HEK293 (cell line): ENCODE measurements around the gene PROX1.

Source experiments
- CTCF ChIA-PET: fragments of 350-600 bp; formaldehyde crosslinking; extraction: SDS; loops from one replicate; lab custom pipeline; 2021; ENCODE audit warnings: antibody characterized with exemption; lab: Yijun Ruan, JAX
- POLR2A ChIA-PET: fragments of 300-600 bp; formaldehyde crosslinking; extraction: SDS; loops from one replicate; lab custom pipeline; 2020; ENCODE audit warnings: antibody characterized with exemption, inconsistent platforms; lab: Yijun Ruan, JAX
- H3K27ac ChIP-seq: fragments of 200-500 bp; sonication (Bioruptor generic); 2 replicates; pipeline ENCODE4 v1.5.1; 2014; ENCODE audit warnings: low read depth, low read length, control low read depth, inconsistent platforms; ENCODE audit errors: extremely low read depth
- H3K36me3 ChIP-seq, 2 experiments: fragments of 200-500 bp in 1 of 2; sonication (Bioruptor generic) in 1 of 2; 1 replicate in 1 of 2; 2 replicates in 1 of 2; pipeline ENCODE4 v1.5.1; 2014 to 2017; ENCODE audit warnings: inconsistent platforms in 2 of 2, low read length in 2 of 2; ENCODE audit not compliant: control insufficient read depth in 2 of 2, insufficient read depth in 1 of 2
- H3K4me1 ChIP-seq: fragments of 200-500 bp; sonication (Bioruptor generic); 2 replicates; pipeline ENCODE4 v1.5.1; 2014; ENCODE audit warnings: mild to moderate bottlenecking, low read length, inconsistent platforms; ENCODE audit not compliant: control insufficient read depth, insufficient read depth
- H3K4me3 ChIP-seq: 2 replicates; pipeline ENCODE4 v1.5.1; 2011; ENCODE audit warnings: low read depth, mild to moderate bottlenecking, control low read depth, low read length, moderate library complexity
- H3K9me3 ChIP-seq: fragments of 200-500 bp; sonication (Bioruptor generic); 2 replicates; pipeline ENCODE4 v1.5.1; 2014; ENCODE audit warnings: low read depth, low read length, inconsistent platforms; ENCODE audit not compliant: control insufficient read depth, insufficient read depth
- EGR2 ChIP-seq: fragments of 450-650 bp; formaldehyde crosslinking; IDR thresholded peaks from 2 replicates; pipeline ENCODE4 v1.5.1; 2016; ENCODE audit warnings: low read depth, missing biosample characterization, missing genetic modification characterization
- HOXD13 ChIP-seq: sonication (generic); formaldehyde crosslinking; IDR thresholded peaks from 2 replicates; pipeline ENCODE4 v1.8.0; 2022; ENCODE audit warnings: missing genetic modification reagents, borderline replicate concordance
- KLF10 ChIP-seq: fragments of 450-650 bp; IDR thresholded peaks from 2 replicates; pipeline ENCODE4 v1.5.1; 2018; ENCODE audit warnings: missing biosample characterization, mild to moderate bottlenecking, missing genetic modification characterization
- ZFP3 ChIP-seq: fragments of 450-650 bp; formaldehyde crosslinking; IDR thresholded peaks from 2 replicates; pipeline ENCODE4 v1.5.1; 2016; ENCODE audit warnings: low read depth, missing biosample characterization, missing genetic modification characterization
- ZNF169 ChIP-seq: fragments of 450-650 bp; formaldehyde crosslinking; IDR thresholded peaks from 2 replicates; pipeline ENCODE4 v1.5.1; 2016; ENCODE audit warnings: missing biosample characterization, missing genetic modification characterization
- ZNF223 ChIP-seq: fragments of 450-650 bp; formaldehyde crosslinking; IDR thresholded peaks from 2 replicates; pipeline ENCODE4 v1.5.1; 2016; ENCODE audit warnings: missing biosample characterization, missing genetic modification characterization
- ZNF239 ChIP-seq: fragments of 450-650 bp; formaldehyde crosslinking; IDR thresholded peaks from 2 replicates; pipeline ENCODE4 v1.5.1; 2016; ENCODE audit warnings: missing biosample characterization, missing genetic modification characterization
- ZNF248 ChIP-seq: fragments of 450-650 bp; formaldehyde crosslinking; IDR thresholded peaks from 2 replicates; pipeline ENCODE4 v1.5.1; 2017; ENCODE audit warnings: missing biosample characterization, missing genetic modification characterization
- ZNF292 ChIP-seq: fragments of 450-650 bp; formaldehyde crosslinking; IDR thresholded peaks from 2 replicates; pipeline ENCODE4 v1.5.1; 2016; ENCODE audit warnings: low read depth, missing biosample characterization, missing genetic modification characterization, borderline replicate concordance
- ZNF391 ChIP-seq: fragments of 450-650 bp; formaldehyde crosslinking; IDR thresholded peaks from 2 replicates; pipeline ENCODE4 v1.5.1; 2016; ENCODE audit warnings: low read depth, missing biosample characterization, missing genetic modification characterization, borderline replicate concordance
- ZNF473 ChIP-seq: fragments of 450-650 bp; formaldehyde crosslinking; IDR thresholded peaks from 2 replicates; pipeline ENCODE4 v1.5.1; 2017; ENCODE audit warnings: missing biosample characterization, missing genetic modification characterization
- ZNF521 ChIP-seq: fragments of 450-650 bp; formaldehyde crosslinking; IDR thresholded peaks from 2 replicates; pipeline ENCODE4 v1.5.1; 2017; ENCODE audit warnings: missing biosample characterization, mild to moderate bottlenecking, missing genetic modification characterization
- ZNF529 ChIP-seq: fragments of 450-650 bp; formaldehyde crosslinking; IDR thresholded peaks from 2 replicates; pipeline ENCODE4 v1.5.1; 2017; ENCODE audit warnings: missing genetic modification characterization, missing biosample characterization; ENCODE audit not compliant: insufficient replicate concordance
- ZNF600 ChIP-seq: fragments of 450-650 bp; formaldehyde crosslinking; IDR thresholded peaks from 2 replicates; pipeline ENCODE4 v1.5.1; 2016; ENCODE audit warnings: missing biosample characterization, missing genetic modification characterization
- TF ChIP-seq, protein P1 (sequence below): fragments of 450-650 bp; formaldehyde crosslinking; IDR thresholded peaks from 2 replicates; pipeline ENCODE4 v1.5.1; 2016; ENCODE audit warnings: missing biosample characterization, missing genetic modification characterization, borderline replicate concordance
- TF ChIP-seq, protein P2 (sequence below): fragments of 450-650 bp; formaldehyde crosslinking; IDR thresholded peaks from 2 replicates; pipeline ENCODE4 v1.5.1; 2017; ENCODE audit warnings: missing biosample characterization, missing genetic modification characterization
- TF ChIP-seq, protein P3 (sequence below): fragments of 450-650 bp; formaldehyde crosslinking; IDR thresholded peaks from 2 replicates; pipeline ENCODE4 v1.5.1; 2016; ENCODE audit warnings: missing biosample characterization, missing genetic modification characterization, low read depth
- TF ChIP-seq, protein P4 (sequence below): fragments of 450-650 bp; formaldehyde crosslinking; IDR thresholded peaks from 2 replicates; pipeline ENCODE4 v1.5.1; 2016; ENCODE audit warnings: missing biosample characterization, missing genetic modification characterization

Gene PROX1

DNA sequence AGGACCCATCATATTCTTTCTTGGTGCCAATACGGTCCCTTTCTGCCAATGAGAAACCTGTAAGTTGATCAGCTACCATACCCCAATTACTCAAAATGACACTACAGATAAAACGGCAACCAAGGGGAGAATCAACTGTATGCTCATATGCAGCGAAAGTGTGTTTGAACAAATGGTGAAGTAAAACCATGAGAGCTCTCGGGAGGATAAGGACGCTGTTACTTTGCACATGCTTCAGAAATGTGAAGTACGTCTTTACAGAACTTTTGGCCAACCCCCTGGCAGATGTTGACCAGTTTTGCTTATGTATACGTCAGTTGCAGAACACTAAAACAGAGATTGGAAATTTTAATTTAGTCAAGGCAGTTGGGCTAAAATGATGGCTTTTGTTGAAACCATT, 79.6 kb downstream of the PROX1 start:
- Histone ChIP-seq H3K4me1 (no peaks in the 10 kb centered on the region), H3K36me3 (no peaks in the 10 kb centered on the region), H3K9me3 (no peaks in the 10 kb centered on the region), H3K27ac (no peak overlapping the region), H3K4me3 (no peak overlapping the region)
- ChIA-PET POLR2A (interaction anchor here (0.6 kb wide), 1 partner anchor 787 kb away, joined by 3 read pairs; no protein-coding TSS in a partner anchor), CTCF (interaction anchor here (0.7 kb wide), 1 partner anchor 227 kb away, joined by 3 read pairs; no protein-coding TSS in a partner anchor)
- no peak for TF ChIP-seq ZNF391 (tag by site-specific recombination)
- TF ChIP-seq ZNF600 (tag by site-specific recombination): no peak
- TF ChIP-seq, protein P1, sequence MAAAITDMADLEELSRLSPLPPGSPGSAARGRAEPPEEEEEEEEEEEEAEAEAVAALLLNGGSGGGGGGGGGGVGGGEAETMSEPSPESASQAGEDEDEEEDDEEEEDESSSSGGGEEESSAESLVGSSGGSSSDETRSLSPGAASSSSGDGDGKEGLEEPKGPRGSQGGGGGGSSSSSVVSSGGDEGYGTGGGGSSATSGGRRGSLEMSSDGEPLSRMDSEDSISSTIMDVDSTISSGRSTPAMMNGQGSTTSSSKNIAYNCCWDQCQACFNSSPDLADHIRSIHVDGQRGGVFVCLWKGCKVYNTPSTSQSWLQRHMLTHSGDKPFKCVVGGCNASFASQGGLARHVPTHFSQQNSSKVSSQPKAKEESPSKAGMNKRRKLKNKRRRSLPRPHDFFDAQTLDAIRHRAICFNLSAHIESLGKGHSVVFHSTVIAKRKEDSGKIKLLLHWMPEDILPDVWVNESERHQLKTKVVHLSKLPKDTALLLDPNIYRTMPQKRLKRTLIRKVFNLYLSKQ (tag by site-specific recombination): no peak

DNA sequence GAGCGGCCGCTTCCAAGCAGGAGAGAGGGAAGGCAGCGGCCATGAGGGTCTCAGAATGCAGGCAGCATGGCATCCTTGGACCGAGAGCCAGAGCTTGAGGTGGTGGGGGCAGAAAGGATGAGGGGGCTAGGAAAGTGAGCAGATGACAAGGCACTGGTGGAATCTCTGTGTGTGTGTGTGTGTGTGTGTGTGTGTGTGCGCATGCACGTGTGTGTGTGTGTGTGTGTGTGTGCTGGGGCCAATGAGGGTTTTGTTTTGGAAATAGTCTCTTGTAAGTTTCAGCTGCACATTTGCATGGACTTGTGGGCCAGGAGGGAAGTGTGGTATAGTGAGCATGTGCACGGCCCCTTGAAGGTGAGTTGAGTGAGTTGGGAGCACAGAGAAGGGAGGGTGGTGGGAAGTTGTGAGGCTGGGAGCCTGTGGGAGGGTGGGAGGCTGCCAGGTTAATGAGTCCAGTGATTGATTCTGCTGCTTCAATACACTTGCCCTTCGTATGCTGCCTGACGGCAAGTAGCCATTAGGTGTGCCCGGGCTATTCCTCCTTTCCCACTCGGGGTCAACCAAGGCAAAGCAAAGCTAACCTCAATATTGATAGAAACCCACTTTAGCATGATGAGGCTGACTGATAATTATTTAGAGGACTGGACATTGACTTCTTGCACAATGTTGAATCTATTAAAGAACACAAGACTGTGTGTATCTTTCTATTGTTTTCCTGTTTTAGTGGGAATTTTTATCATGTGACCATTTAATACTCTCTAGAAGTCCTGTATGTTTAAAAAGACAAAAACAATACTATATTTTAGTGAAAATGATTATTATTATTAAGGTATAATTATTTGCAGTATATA, 80.3 kb downstream of the PROX1 start:
- H3K9me3 ChIP-seq: no peaks in the 10 kb centered on the region
- POLR2A ChIA-PET: interaction anchor here (0.6 kb wide), 1 partner anchor 788 kb away, joined by 3 read pairs; no protein-coding TSS in a partner anchor
- 0 out of 2 replicates have a peak, but pooled peaks have one; percentile 9 for TF ChIP-seq EGR2
- no peak for TF ChIP-seq ZNF169 (tag by site-specific recombination)
- TF ChIP-seq ZNF521 (tag by site-specific recombination): no peak
- no peak for TF ChIP-seq KLF10
- TF ChIP-seq, protein P2, sequence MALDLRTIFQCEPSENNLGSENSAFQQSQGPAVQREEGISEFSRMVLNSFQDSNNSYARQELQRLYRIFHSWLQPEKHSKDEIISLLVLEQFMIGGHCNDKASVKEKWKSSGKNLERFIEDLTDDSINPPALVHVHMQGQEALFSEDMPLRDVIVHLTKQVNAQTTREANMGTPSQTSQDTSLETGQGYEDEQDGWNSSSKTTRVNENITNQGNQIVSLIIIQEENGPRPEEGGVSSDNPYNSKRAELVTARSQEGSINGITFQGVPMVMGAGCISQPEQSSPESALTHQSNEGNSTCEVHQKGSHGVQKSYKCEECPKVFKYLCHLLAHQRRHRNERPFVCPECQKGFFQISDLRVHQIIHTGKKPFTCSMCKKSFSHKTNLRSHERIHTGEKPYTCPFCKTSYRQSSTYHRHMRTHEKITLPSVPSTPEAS (tag by site-specific recombination): peak; percentile 85
- TF ChIP-seq ZNF248 (tag by site-specific recombination): no peak
- no peak for TF ChIP-seq ZNF223 (tag by site-specific recombination)
- TF ChIP-seq ZNF239 (tag by site-specific recombination): no peak
- TF ChIP-seq ZFP3 (tag by site-specific recombination): no peak
- no peak for TF ChIP-seq ZNF473 (tag by site-specific recombination)
- no peak for TF ChIP-seq ZNF529 (tag by site-specific recombination)
- no peak for TF ChIP-seq HOXD13 (CRISPR knock-in tag)
- TF ChIP-seq, protein P3, sequence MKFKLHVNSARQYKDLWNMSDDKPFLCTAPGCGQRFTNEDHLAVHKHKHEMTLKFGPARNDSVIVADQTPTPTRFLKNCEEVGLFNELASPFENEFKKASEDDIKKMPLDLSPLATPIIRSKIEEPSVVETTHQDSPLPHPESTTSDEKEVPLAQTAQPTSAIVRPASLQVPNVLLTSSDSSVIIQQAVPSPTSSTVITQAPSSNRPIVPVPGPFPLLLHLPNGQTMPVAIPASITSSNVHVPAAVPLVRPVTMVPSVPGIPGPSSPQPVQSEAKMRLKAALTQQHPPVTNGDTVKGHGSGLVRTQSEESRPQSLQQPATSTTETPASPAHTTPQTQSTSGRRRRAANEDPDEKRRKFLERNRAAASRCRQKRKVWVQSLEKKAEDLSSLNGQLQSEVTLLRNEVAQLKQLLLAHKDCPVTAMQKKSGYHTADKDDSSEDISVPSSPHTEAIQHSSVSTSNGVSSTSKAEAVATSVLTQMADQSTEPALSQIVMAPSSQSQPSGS (tag by site-specific recombination): no peak
- no peak for TF ChIP-seq ZNF292 (tag by site-specific recombination)
- TF ChIP-seq ZNF391 (tag by site-specific recombination): no peak
- TF ChIP-seq, protein P4, sequence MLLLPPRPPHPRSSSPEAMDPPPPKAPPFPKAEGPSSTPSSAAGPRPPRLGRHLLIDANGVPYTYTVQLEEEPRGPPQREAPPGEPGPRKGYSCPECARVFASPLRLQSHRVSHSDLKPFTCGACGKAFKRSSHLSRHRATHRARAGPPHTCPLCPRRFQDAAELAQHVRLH: no peak
- TF ChIP-seq, all 188 proteins: peak for 2
- no peaks in the 10 kb centered on the region for H3K36me3 ChIP-seq
- no peak overlapping the region for H3K4me3 ChIP-seq
- CTCF ChIA-PET: interaction anchor here (0.6 to 0.7 kb wide), 2 partner anchors 71 to 228 kb away, joined by 3 read pairs; no protein-coding TSS in a partner anchor
- no peaks in the 10 kb centered on the region for H3K4me1 ChIP-seq
- H3K27ac ChIP-seq: no peak overlapping the region
